ENCODE measurements around the gene ADAM11. TPM values are rescaled to one million over a fixed set of nuclear protein-coding genes. Genes with fewer than 3 reads are reported as not detected.

The ADAM11 gene
- total RNA-seq, 1 experiment from 2014 or later: 0.72 TPM

DNA sequence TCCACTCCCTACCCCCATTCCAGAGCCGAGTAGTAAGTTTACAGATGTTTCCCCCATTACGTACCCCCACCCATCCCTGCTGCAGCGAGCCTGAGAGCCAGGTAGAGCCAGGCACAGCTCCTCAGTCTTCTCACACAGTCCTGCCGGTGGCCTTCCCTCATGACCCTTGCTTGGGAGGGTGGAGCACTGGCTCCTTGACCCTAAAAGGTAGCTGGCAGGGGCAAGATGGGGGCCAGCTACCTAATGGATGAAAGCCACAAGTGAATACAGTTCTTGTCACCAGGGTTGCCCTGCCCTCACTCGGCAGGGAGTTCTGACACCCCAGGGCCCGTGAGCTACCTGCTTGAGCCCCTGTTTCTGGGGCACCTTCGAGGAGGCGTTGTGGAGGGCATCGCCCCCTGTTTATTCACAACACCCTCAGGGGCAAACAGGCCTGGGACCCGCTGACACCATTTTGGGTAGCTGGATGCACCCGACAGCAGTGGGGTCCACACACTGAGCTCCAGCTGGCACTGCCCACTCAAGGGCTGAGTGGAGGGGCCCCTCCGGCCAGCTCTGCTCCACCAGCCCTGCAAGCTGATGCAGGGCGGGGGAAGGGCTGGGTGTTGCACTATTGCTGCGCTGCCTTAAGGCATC is 22.2 kb downstream of the ADAM11 start:
- Histone ChIP-seq H3K27me3 (no peaks in the 10 kb centered on the region), H3K4me3 (no peak overlapping the region), H3K36me3 (no peaks in the 10 kb centered on the region), H3K9me3 (no peaks in the 10 kb centered on the region)
- DNase-seq: no peak

DNA sequence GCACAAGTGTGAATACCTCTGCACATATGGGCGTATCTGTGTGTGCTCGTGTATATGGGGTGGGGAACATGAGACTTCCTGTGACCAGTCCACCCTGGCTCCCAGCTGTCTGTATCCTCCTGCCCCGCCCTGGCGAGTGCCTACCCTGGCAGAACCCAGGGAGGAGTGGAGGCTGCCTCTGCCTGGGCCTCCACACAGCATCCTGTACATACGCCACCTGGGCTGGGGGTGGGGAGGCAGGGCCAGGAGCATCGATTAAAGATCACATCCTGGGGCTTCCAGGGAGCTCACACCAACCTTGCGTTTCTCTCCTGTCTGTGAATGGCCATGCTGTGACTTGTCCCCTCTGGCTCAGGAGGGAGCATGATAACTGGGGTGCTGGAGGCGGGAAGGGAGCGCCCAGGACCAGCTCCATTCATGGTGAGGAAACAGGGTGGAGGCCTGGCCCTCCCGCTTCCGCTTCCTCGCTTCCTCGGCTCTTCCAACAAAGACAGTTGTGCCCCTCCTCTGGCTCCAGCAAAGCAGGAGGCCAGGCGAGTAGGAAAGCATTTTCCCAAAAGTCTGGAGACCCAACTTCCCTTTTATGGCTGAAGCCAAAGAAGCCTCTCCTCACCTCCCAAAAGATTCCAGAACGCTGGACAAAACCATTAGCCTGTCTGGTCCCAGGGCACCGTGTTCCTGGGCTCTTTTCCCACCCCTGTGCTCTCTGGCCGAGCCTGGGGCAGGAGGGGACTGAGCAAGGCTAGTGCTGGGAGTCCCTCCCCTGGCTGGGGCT is 22.9 kb downstream of the ADAM11 start:
- Histone ChIP-seq H3K36me3 (no peaks in the 10 kb centered on the region), H3K4me3 (no peak overlapping the region), H3K27me3 (no peaks in the 10 kb centered on the region), H3K9me3 (no peaks in the 10 kb centered on the region)
- DNase-seq: no peak

DNA sequence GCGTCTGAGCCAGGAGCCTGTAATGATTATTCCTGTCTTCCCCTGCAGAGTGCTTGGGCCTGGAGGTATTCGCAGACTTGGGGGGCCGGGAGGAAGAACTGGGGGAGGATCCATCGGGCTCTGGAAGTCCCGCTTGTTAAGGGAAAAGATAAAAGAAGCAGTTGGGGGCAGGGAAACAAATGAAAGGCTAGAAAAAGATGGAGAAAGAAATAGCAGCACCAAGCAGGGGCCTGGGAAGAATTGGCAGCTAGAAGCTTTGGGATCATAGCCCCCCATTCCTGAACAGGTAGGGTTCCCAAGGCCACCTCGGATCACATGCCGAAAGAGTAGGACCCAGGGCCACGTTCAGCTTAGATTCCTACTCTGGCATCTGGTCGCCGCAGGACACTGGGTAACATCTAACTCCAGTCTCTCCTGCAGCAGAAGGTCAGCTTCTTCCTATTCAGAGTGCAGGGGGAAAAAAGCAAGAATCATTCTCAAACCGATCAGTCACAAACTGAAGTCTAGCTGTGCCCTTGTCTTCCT is 23.6 kb downstream of the ADAM11 start:
- Histone ChIP-seq H3K36me3 (no peaks in the 10 kb centered on the region), H3K9me3 (no peaks in the 10 kb centered on the region), H3K27me3 (no peaks in the 10 kb centered on the region), H3K4me3 (no peak overlapping the region)
- no peak for DNase-seq

DNA sequence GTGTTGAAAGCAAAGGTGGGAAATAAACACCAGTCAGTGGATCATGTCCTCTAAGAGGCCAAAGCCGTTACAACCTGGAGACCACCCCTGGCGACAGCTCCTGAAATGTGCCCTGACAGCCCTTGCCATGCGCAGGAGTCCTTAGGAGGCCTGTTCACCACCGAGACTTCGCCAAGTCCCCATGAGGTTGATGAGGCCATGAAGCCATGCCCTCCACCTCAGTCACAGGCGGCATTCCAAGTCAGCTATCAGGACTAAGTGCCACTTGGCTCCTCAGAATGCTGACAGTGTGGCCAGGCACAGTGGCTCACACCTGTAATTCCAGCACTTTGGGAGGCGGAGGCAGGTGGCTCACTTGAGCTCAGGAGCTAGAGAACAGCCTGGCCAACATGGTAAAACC is 27.1 kb downstream of the ADAM11 start:
- Histone ChIP-seq H3K4me3 (no peak overlapping the region), H3K36me3 (no peaks in the 10 kb centered on the region), H3K27me3 (no peaks in the 10 kb centered on the region), H3K9me3 (no peaks in the 10 kb centered on the region)
- DNase-seq: no peak

DNA sequence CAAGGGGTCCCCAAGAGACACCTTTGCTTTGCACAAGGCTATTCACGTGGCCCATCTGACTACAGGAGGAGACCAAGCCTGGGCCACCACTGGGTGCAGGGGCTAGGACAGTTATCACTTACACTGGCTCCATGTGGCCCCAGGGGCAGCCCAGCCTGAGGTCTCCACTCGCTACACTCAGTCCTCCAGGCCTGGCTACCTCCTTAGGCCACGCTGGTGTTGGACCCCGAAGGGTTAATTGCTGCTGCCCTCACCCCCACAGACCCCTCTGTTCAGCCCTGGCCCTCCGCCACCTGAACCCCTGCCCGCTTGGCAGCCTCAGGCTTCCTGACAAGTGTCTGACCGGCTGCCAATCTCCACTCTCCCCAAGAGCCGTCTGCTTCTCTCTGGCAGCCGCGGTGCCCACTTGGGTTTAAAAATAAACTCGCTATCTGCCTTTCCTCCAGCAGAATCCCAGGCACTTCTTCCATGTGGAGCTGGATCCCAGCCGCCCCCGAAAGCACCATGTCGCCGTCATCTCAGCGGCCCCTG is 27.8 kb downstream of the ADAM11 start:
- Histone ChIP-seq H3K36me3 (no peaks in the 10 kb centered on the region), H3K4me3 (no peak overlapping the region), H3K9me3 (no peaks in the 10 kb centered on the region), H3K27me3 (no peaks in the 10 kb centered on the region)
- no peak for DNase-seq

DNA sequence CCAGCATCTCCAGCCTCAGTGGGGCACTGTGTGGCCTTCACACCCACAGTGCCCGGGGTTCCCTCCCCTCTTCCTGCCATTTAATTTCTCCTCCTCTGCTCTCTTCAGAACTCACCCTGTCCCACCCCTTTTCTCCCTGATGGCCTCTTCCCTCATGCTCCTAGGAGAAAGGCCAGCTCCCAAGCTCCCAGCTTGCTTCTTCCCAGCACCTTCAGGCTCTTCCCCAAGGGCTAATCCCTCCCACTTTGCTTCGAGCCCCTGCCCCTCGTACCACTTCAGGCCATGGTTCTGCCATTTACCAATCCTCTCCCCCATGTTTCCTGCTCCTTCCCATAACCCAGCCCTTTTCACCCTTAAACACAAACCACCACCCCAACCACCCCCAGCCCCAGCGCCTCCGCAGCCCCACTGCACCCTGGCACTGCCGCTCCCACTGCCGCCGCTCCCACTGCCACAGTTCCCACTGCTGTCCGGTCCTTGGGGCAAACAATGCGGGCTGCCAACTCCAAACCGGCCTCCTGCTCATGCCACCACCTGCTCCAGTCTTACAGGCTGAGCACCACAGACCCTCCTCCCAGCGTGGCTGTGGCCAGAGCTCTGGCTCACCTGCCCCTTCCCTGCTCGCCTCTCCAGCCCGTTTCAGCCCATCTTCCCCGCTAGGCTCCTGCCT is 28.6 kb downstream of the ADAM11 start:
- H3K9me3 ChIP-seq: no peaks in the 10 kb centered on the region
- no peaks in the 10 kb centered on the region for H3K27me3 ChIP-seq
- no peak for DNase-seq
- no peaks in the 10 kb centered on the region for H3K36me3 ChIP-seq
- no peak overlapping the region for H3K4me3 ChIP-seq

DNA sequence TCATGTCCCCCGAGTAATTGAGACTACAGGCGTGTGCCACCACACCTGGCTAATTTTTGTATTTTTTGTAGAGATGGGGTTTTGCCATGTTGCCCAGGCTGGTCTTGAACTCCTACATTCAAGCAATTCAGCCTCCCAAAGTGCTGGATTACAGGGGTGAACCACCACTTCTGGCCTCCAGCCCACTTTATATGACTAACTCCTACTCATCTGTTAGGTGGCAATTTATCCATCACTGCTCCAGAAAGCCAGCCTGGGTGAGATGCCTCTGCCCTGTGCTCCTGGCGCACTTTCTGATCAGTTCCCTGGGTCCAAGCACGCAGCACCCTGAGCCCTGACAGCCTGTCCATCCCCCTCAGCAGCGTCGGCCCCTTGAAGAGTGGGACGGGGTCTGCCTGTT is 29.4 kb downstream of the ADAM11 start:
- H3K9me3 ChIP-seq: no peaks in the 10 kb centered on the region
- DNase-seq: no peak

DNA sequence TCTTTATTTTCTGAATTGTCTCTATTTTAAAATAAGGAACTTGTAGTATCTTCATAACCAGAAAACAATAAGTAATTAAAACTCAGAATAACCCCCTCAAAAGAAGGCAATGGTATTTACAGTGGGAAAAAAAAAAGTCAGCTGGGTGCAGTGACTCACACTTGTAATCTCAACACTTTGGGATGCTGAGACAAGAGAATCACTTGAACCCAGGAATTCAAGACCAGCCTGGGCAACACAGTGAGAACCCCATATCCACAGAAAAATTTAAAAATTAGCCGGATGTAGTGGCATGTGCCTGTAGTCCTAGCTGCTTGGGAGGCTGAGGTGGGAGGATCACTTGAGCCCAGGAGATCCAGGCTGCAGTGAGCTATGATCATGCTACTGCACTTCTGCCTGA is 33.5 kb downstream of the ADAM11 start:
- H3K4me3 ChIP-seq: no peak overlapping the region
- H3K36me3 ChIP-seq: peaks cover 13% of the 10 kb centered on the region
- DNase-seq: no peak
- no peaks in the 10 kb centered on the region for H3K9me3 ChIP-seq
- no peaks in the 10 kb centered on the region for H3K27me3 ChIP-seq

More for the DNA sequence above, 29.4 kb downstream of the ADAM11 start:
- Histone ChIP-seq H3K27me3 (no peaks in the 10 kb centered on the region), H3K4me3 (no peak overlapping the region), H3K36me3 (no peaks in the 10 kb centered on the region)

DNA sequence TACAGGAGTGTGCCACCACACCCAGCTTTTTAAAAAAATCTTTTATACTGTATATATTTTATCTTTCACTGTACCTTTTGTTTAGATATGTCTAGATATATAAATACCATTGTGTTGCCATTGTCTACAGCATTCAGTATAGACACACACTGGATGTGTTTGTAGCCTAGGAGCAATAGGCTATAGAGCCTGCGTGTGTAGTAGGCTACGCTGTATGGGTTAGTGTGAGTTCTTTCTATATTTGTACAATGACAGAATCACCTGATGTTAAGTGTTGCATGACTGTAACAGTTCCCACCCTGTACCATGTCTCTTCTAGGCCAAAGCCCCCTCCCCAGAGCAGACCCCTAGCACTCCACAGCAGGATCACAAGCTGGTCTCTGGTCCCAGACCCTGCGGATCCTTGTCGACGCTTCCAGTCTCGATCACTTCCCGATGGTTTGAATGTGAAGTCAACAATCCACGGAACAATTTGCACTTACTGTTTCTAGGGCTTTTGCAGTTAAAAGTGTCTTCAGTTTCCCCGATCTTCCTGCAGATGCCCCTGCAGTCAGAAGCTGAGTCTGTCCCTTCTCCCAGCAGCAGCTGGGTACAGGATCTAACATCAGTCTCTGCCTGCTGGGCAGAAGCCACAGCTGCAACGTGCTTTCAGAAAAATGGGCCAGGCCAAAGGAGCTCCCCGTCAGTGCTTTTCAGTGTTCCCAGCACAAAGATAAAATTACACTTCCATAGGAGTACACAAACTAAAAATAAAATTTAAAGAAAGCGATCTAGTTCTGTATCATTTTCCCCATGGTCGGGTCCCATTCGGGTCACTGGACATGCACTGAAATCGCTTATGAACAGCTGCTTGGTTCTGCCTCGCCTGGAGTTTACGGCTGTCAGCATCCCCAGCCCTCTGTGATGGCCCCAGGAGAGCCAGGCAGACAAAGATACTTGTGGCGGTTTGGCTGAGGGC is 35.4 kb downstream of the ADAM11 start:
- H3K4me3 ChIP-seq: no peak overlapping the region
- DNase-seq: no peak
- H3K9me3 ChIP-seq: no peaks in the 10 kb centered on the region

DNA sequence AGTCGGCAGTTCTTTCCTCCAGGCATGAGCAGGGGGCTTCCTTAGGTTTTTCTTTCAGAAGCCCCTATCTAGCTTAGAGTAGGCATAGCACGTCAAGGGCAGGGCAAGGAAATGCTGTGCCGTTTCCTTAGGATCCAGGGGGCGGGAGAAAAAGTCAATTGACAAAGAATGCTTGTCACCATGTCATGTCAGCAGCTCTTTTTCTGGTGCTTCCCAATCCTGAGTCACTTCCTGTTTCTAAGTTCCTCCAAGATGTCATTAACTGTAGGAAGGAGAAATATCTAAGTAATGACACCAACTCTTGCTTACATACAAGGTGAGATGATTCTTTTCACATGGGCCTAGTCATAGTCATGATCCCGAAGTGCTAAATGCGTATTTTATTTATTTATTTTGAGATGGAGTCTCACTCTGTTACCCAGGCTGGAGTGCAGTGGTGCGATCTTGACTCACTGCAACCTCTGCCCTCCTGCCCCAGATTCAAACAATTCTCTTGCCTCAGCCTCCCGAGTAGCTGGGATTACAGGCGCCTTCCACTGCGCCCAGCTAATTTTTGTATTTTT is 36.1 kb downstream of the ADAM11 start:
- H3K4me3 ChIP-seq: no peak overlapping the region
- H3K36me3 ChIP-seq: peaks cover 34% of the 10 kb centered on the region
- H3K27me3 ChIP-seq: no peaks in the 10 kb centered on the region

More for the DNA sequence above, 35.4 kb downstream of the ADAM11 start:
- Histone ChIP-seq H3K36me3 (peaks cover 29% of the 10 kb centered on the region), H3K27me3 (no peaks in the 10 kb centered on the region)

DNA sequence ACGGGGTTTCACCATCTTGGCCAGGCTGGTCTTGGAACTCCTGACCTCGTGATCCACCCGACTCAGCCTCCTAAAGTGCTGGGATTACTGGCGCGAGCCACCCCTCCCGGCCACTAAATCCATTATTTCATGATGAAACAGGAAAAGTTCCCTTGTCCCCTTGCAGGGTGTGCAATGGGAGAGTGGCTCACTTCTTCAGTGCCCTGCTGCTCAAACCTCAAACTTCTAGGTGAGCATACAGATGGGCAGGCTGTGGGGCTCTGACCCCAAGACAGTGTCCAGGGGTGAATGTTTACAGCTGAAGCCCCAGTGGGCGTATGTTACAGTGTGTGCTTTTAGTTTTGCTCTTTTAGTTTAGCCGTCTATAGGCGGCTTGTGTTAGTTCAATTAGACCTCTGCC is 36.6 kb downstream of the ADAM11 start:
- Histone ChIP-seq H3K27me3 (no peaks in the 10 kb centered on the region), H3K36me3 (peaks cover 39% of the 10 kb centered on the region), H3K9me3 (no peaks in the 10 kb centered on the region), H3K4me3 (no peak overlapping the region)
- DNase-seq: no peak

More for the DNA sequence above, 36.1 kb downstream of the ADAM11 start:
- H3K9me3 ChIP-seq: no peaks in the 10 kb centered on the region
- DNase-seq: peak; percentile 79

DNA sequence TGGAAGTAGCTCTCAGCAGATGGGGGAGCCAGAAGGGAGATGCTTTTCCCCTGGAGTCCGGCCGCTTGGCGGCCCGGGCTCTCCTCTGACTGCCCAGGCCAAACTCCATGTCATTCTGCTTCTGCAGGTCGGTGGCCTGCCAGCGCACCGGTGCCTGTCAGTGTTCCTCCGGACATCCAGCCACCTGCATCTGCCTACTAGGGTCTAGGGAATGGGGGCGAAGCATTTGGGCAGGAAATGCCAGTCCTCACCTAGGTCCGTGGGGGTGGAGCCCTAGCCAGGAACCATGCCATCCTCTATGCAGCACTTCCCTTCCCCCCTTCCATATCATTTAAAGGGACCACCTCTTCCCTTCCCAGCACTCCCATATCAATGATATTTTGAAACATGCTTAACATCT is 37.1 kb downstream of the ADAM11 start:
- H3K36me3 ChIP-seq: peaks cover 42% of the 10 kb centered on the region
- no peak for DNase-seq
- no peaks in the 10 kb centered on the region for H3K9me3 ChIP-seq
- no peak overlapping the region for H3K4me3 ChIP-seq
- H3K27me3 ChIP-seq: no peaks in the 10 kb centered on the region

DNA sequence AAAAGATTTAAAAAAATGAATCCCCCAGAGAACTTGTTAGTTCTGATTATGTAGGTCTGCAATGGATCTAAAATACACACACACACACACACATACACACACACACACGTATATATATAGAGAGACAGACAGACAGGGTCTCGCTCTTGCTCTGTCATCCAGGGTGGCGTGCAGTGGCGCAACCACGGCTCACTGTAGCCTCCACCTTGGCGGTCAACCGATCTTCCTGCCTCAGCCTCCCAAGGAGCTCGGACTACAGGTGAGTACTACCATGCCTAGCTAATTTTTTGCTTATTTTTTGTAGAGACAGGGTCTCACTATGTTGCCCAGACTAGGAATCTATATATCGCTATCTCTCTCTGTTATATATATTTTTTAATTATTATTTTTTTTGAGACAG is 37.9 kb downstream of the ADAM11 start:
- DNase-seq: no peak
- no peak overlapping the region for H3K4me3 ChIP-seq
- no peaks in the 10 kb centered on the region for H3K9me3 ChIP-seq
- peaks cover 48% of the 10 kb centered on the region for H3K36me3 ChIP-seq
- no peaks in the 10 kb centered on the region for H3K27me3 ChIP-seq

DNA sequence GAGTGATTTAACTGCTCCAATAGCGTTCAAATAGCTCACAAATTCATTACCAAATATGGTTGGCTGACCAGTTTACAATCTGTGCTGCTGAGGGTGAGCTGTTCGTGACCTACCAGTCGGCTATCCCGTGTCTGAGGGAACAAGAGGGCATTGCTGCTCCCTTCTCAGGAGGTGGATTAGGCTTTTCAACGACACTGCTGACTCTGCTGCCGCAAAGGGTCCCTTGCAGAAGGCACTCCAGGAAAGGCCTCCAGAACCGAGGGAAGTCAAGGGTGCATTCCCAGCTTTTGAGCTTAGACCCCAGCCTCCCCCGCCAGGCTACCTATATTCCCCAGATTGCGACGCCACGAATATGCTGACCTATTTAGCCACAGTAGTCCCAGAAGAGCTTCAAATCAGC is 39.0 kb downstream of the ADAM11 start:
- no peak overlapping the region for H3K4me3 ChIP-seq
- peaks cover 58% of the 10 kb centered on the region for H3K36me3 ChIP-seq
- no peak for DNase-seq

DNA sequence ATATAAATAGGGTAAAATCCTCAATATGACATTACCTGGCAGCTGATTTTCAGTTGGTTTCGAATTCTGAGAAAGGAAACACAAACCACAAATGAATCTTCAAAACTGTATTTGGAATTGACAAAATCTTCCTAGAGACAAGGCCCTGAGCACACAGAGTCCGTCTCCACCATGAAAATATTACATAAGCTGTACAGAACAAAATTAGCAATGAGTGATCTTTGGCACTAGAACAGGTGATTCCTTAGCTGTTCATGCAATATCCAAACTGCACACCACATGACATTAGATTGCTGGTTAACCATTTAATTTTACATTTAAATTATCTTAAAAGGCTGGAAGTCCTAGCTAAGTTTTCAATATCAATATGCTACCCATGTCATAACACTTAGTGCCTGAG is 39.6 kb downstream of the ADAM11 start:
- no peaks in the 10 kb centered on the region for H3K27me3 ChIP-seq
- H3K9me3 ChIP-seq: no peaks in the 10 kb centered on the region
- H3K4me3 ChIP-seq: no peak overlapping the region
- H3K36me3 ChIP-seq: peaks cover 62% of the 10 kb centered on the region
- no peak for DNase-seq

More for the DNA sequence above, 39.0 kb downstream of the ADAM11 start:
- H3K27me3 ChIP-seq: no peaks in the 10 kb centered on the region
- H3K9me3 ChIP-seq: no peaks in the 10 kb centered on the region

DNA sequence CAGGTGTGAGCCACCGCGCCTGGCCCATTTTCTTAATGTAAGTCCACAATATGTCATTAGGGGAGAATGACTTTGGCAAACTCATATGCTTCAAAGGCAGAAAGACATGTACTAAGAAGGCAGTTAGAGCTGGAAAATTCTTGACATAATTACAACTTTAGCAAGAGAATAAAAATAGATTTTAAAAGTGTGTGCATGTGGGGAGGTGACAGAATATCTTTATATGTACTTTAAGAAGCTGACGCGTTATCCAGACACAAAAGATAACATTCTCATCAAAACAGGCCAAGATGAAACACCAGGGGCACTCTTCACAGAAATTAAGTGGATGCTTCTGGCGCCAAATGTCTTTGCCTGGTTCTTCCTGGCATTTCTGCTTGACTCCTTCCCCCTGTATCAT is 43.1 kb downstream of the ADAM11 start:
- Histone ChIP-seq H3K4me3 (no peak overlapping the region), H3K27me3 (no peaks in the 10 kb centered on the region), H3K36me3 (peaks cover 78% of the 10 kb centered on the region), H3K9me3 (no peaks in the 10 kb centered on the region)
- no peak for DNase-seq
